GM23338 (cell line): ENCODE results near the gene NRGN. TPM values are rescaled to one million over a fixed set of nuclear protein-coding genes. Genes with fewer than 3 reads are reported as not detected.

Experiments
- ATAC-seq: fragments of 200-7000 bp; cut with Tn5 transposase; 3 replicates; pipeline ENCODE4 v1.9.1; 2020
- DNase-seq: peaks from one replicate; pipeline ENCODE4 v3.0.0-alpha.2; 2015; ENCODE audit warnings: low spot score
- H2AFZ ChIP-seq: fragments of 200-600 bp; sonication (generic); 2 replicates; pipeline ENCODE4 v1.8.0; 2016; ENCODE audit warnings: antibody characterized with exemption, mild to moderate bottlenecking, moderate library complexity
- H3F3A ChIP-seq: fragments of 200-600 bp; sonication (generic); replicated peaks from 2 replicates; pipeline ENCODE4 v1.8.0; 2017; ENCODE audit warnings: antibody characterized with exemption, mixed run types, low read depth
- H3K27ac ChIP-seq: fragments of 200-600 bp; sonication (generic); 2 replicates; pipeline ENCODE4 v1.6.1; 2016; ENCODE audit warnings: low read depth
- H3K27me3 ChIP-seq: fragments of 200-600 bp; sonication (generic); 2 replicates; pipeline ENCODE4 v1.8.0; 2016; ENCODE audit warnings: mild to moderate bottlenecking, mixed run types, moderate library complexity; ENCODE audit not compliant: insufficient read depth
- H3K36me3 ChIP-seq: fragments of 200-600 bp; sonication (generic); 2 replicates; pipeline ENCODE4 v1.8.0; 2016; ENCODE audit warnings: mild to moderate bottlenecking; ENCODE audit not compliant: insufficient read depth
- H3K4me1 ChIP-seq: fragments of 200-600 bp; sonication (generic); 2 replicates; pipeline ENCODE4 v1.8.0; 2016; ENCODE audit warnings: mild to moderate bottlenecking, moderate library complexity; ENCODE audit not compliant: insufficient read depth
- H3K4me2 ChIP-seq: fragments of 200-600 bp; sonication (generic); 2 replicates; pipeline ENCODE4 v1.7.1; 2017; ENCODE audit warnings: mixed run types
- H3K4me3 ChIP-seq: fragments of 200-600 bp; sonication (generic); 2 replicates; pipeline ENCODE4 v1.6.1; 2016; ENCODE audit warnings: mixed run types
- H3K79me2 ChIP-seq: fragments of 200-600 bp; sonication (generic); replicated peaks from 2 replicates; pipeline ENCODE4 v1.8.0; 2017; ENCODE audit warnings: mild to moderate bottlenecking; ENCODE audit not compliant: insufficient read depth
- H3K9me2 ChIP-seq: fragments of 200-600 bp; sonication (generic); 2 replicates; pipeline ENCODE4 v1.8.0; 2017; ENCODE audit not compliant: insufficient read depth
- H4K20me1 ChIP-seq: fragments of 200-600 bp; sonication (generic); replicated peaks from 2 replicates; pipeline ENCODE4 v1.8.0; 2017; ENCODE audit warnings: mild to moderate bottlenecking; ENCODE audit not compliant: insufficient read depth
- H3K27ac Mint-ChIP-seq: 2 replicates; pipeline ENCODE4 v1.8.0; 2020; ENCODE audit warnings: inconsistent platforms, mild to moderate bottlenecking, moderate library complexity, mixed read lengths
- H3K27me3 Mint-ChIP-seq: 3 replicates; pipeline ENCODE4 v1.8.0; 2022; ENCODE audit warnings: low read depth, mild to moderate bottlenecking, moderate library complexity, mixed read lengths, inconsistent platforms; ENCODE audit not compliant: insufficient read depth, poor library complexity
- H3K36me3 Mint-ChIP-seq: 3 replicates; pipeline ENCODE4 v1.8.0; 2021; ENCODE audit warnings: low read depth, mild to moderate bottlenecking, inconsistent platforms, moderate library complexity, mixed read lengths
- H3K4me1 Mint-ChIP-seq: 3 replicates; pipeline ENCODE4 v1.8.0; 2020; ENCODE audit warnings: mild to moderate bottlenecking, inconsistent platforms, mixed read lengths
- H3K4me3 Mint-ChIP-seq: 3 replicates; pipeline ENCODE4 v1.8.0; 2021; ENCODE audit warnings: moderate library complexity, mild to moderate bottlenecking, inconsistent platforms, mixed read lengths
- H3K9me3 Mint-ChIP-seq: 3 replicates; pipeline ENCODE4 v1.8.0; 2020; ENCODE audit warnings: moderate library complexity, mild to moderate bottlenecking, inconsistent platforms, mixed read lengths
- CREB1 ChIP-seq: fragments of 250-450 bp; sonication (Bioruptor Pico); IDR thresholded peaks from 2 replicates; pipeline ENCODE4 v1.5.0; 2020; ENCODE audit warnings: low read depth, mild to moderate bottlenecking, moderate library complexity
- CTCF ChIP-seq, 2 experiments: fragments of 200-600 bp in 1 of 2; sonication (generic) in 1 of 2; conservative IDR thresholded peaks; 2 replicates each; pipeline versions ENCODE4 v1.5.1 to v1.6.1; 2016 to 2017; ENCODE audit warnings: antibody characterized with exemption in 2 of 2, low read depth in 2 of 2, mild to moderate bottlenecking in 2 of 2, moderate library complexity in 1 of 2
- ETS1 ChIP-seq: IDR thresholded peaks from 2 replicates; pipeline ENCODE4 v1.6.1; 2016; ENCODE audit warnings: antibody characterized with exemption
- EZH2 ChIP-seq: fragments of 200-600 bp; sonication (generic); IDR thresholded peaks from one replicate; pipeline ENCODE4 v1.8.0; 2017; ENCODE audit warnings: antibody characterized with exemption, mild to moderate bottlenecking, low read depth; ENCODE audit not compliant: unreplicated experiment
- EZH2phosphoT487 ChIP-seq: fragments of 200-600 bp; sonication (generic); IDR thresholded peaks from one replicate; pipeline ENCODE4 v1.8.1; 2018; ENCODE audit warnings: antibody characterized with exemption; ENCODE audit not compliant: unreplicated experiment
- JUNB ChIP-seq: IDR thresholded peaks from one replicate; pipeline ENCODE4 v1.6.1; 2016; ENCODE audit warnings: antibody characterized with exemption; ENCODE audit not compliant: unreplicated experiment
- NANOG ChIP-seq: IDR thresholded peaks from 2 replicates; pipeline ENCODE4 v1.6.1; 2016; ENCODE audit warnings: antibody characterized with exemption, borderline replicate concordance
- POLR2AphosphoS5 ChIP-seq: IDR thresholded peaks from 2 replicates; pipeline ENCODE4 v1.6.1; 2016; ENCODE audit warnings: antibody characterized with exemption, low read depth
- REST ChIP-seq: IDR thresholded peaks from one replicate; pipeline ENCODE4 v1.6.1; 2018; ENCODE audit warnings: antibody characterized with exemption; ENCODE audit not compliant: unreplicated experiment
- STAT1 ChIP-seq: IDR thresholded peaks from one replicate; pipeline ENCODE4 v1.6.1; 2016; ENCODE audit warnings: antibody characterized with exemption; ENCODE audit not compliant: unreplicated experiment
- ZNF114 ChIP-seq: fragments of 250-450 bp; sonication (Bioruptor Pico); IDR thresholded peaks from 2 replicates; pipeline ENCODE4 v1.5.0; 2020; ENCODE audit warnings: mild to moderate bottlenecking, moderate library complexity
- ZNF331 ChIP-seq: fragments of 250-450 bp; sonication (Bioruptor Pico); IDR thresholded peaks from 2 replicates; pipeline ENCODE4 v1.5.0; 2020; ENCODE audit warnings: low read depth, mild to moderate bottlenecking, moderate library complexity
- ZNF462 ChIP-seq: fragments of 250-450 bp; sonication (Bioruptor Pico); IDR thresholded peaks from 2 replicates; pipeline ENCODE4 v1.5.0; 2020; ENCODE audit warnings: mild to moderate bottlenecking, moderate library complexity
- polyA plus RNA-seq: library from polyadenylated mRNA; unstranded; fragments of >200 nt; fragmentation: Nextera tagmentation; extraction: Ambion mirVana; gene quantifications from 2 replicates; pipeline ENCODE4 v1.2.1, GENCODE V29; 2016
- total RNA-seq: library from RNA; depleted of rRNA; stranded (reverse); fragments of >200 nt; shearing (Covaris generic); gene quantifications from 2 replicates; pipeline ENCODE4 v1.2.3, GENCODE V29; 2014

NRGN gene
- total and polyA plus RNA-seq, 2 experiments from 2014 or later: 0.24 to 0.61 TPM

- H3K9me2 ChIP-seq: no peaks in the 10 kb centered on the region
- no peaks in the 10 kb centered on the region; the same call in 2 of the 3 replicates for H3K9me3 Mint-ChIP-seq
- no peak for ATAC-seq
Measured at GRCh38 chr11:124766156-124766555, 26.4 kb downstream of the NRGN start.

More at GRCh38 chr11:124766156-124766555, 26.4 kb downstream of the NRGN start:
- Histone ChIP-seq H3K27ac (no peak overlapping the region), H3K4me2 (no peak overlapping the region), H3F3A (0 out of 2 replicates have a peak, but pooled peaks cover 3% of the 10 kb centered on the region), H3K4me3 (no peak overlapping the region), H4K20me1 (peaks cover 28% of the 10 kb centered on the region), H3K27me3 (peaks cover 19% of the 10 kb centered on the region), H2AFZ (no peak overlapping the region), H3K79me2 (no peaks in the 10 kb centered on the region), H3K4me1 (peaks cover 7% of the 10 kb centered on the region; the same call in 1 of the 2 replicates), H3K36me3 (peaks cover 9% of the 10 kb centered on the region; the same call in 1 of the 2 replicates)
- no peak for DNase-seq
- Mint-ChIP-seq H3K4me1 (peaks cover 17% of the 10 kb centered on the region; the same call in 2 of the 3 replicates), H3K36me3 (peaks cover 35% of the 10 kb centered on the region), H3K27ac (no peak overlapping the region), H3K27me3 (peaks cover 20% of the 10 kb centered on the region), H3K4me3 (no peak overlapping the region)
- TF ChIP-seq JUNB (no peak), ZNF114 (no peak), REST (no peak), EZH2phosphoT487 (no peak), CTCF (conservative IDR thresholded peaks at IDR 0.05; ENCODE audit: low read depth in 2 of 2) (no peak), NANOG (no peak), POLR2AphosphoS5 (no peak), STAT1 (no peak), EZH2 (no peak), ZNF331 (CRISPR knock-in tag) (no peak), ZNF462 (CRISPR knock-in tag) (no peak), CREB1 (CRISPR knock-in tag) (no peak), ETS1 (no peak)
